GM23338 (cell line): Measurements from ENCODE around the gene GRIA1. TPM values are rescaled to one million over a fixed set of nuclear protein-coding genes. Genes with fewer than 3 reads are reported as not detected.

Source experiments
- ATAC-seq: fragments of 200-7000 bp; cut with Tn5 transposase; 3 replicates; pipeline ENCODE4 v1.9.1; 2020
- DNase-seq: peaks from one replicate; pipeline ENCODE4 v3.0.0-alpha.2; 2015; ENCODE audit warnings: low spot score
- H2AFZ ChIP-seq: fragments of 200-600 bp; sonication (generic); 2 replicates; pipeline ENCODE4 v1.8.0; 2016; ENCODE audit warnings: antibody characterized with exemption, mild to moderate bottlenecking, moderate library complexity
- H3F3A ChIP-seq: fragments of 200-600 bp; sonication (generic); replicated peaks from 2 replicates; pipeline ENCODE4 v1.8.0; 2017; ENCODE audit warnings: antibody characterized with exemption, mixed run types, low read depth
- H3K27ac ChIP-seq: fragments of 200-600 bp; sonication (generic); 2 replicates; pipeline ENCODE4 v1.6.1; 2016; ENCODE audit warnings: low read depth
- H3K27me3 ChIP-seq: fragments of 200-600 bp; sonication (generic); 2 replicates; pipeline ENCODE4 v1.8.0; 2016; ENCODE audit warnings: mild to moderate bottlenecking, mixed run types, moderate library complexity; ENCODE audit not compliant: insufficient read depth
- H3K36me3 ChIP-seq: fragments of 200-600 bp; sonication (generic); 2 replicates; pipeline ENCODE4 v1.8.0; 2016; ENCODE audit warnings: mild to moderate bottlenecking; ENCODE audit not compliant: insufficient read depth
- H3K4me1 ChIP-seq: fragments of 200-600 bp; sonication (generic); 2 replicates; pipeline ENCODE4 v1.8.0; 2016; ENCODE audit warnings: mild to moderate bottlenecking, moderate library complexity; ENCODE audit not compliant: insufficient read depth
- H3K4me2 ChIP-seq: fragments of 200-600 bp; sonication (generic); 2 replicates; pipeline ENCODE4 v1.7.1; 2017; ENCODE audit warnings: mixed run types
- H3K4me3 ChIP-seq: fragments of 200-600 bp; sonication (generic); 2 replicates; pipeline ENCODE4 v1.6.1; 2016; ENCODE audit warnings: mixed run types
- H3K79me2 ChIP-seq: fragments of 200-600 bp; sonication (generic); replicated peaks from 2 replicates; pipeline ENCODE4 v1.8.0; 2017; ENCODE audit warnings: mild to moderate bottlenecking; ENCODE audit not compliant: insufficient read depth
- H3K9me2 ChIP-seq: fragments of 200-600 bp; sonication (generic); 2 replicates; pipeline ENCODE4 v1.8.0; 2017; ENCODE audit not compliant: insufficient read depth
- H4K20me1 ChIP-seq: fragments of 200-600 bp; sonication (generic); replicated peaks from 2 replicates; pipeline ENCODE4 v1.8.0; 2017; ENCODE audit warnings: mild to moderate bottlenecking; ENCODE audit not compliant: insufficient read depth
- H3K27ac Mint-ChIP-seq: 2 replicates; pipeline ENCODE4 v1.8.0; 2020; ENCODE audit warnings: inconsistent platforms, mild to moderate bottlenecking, moderate library complexity, mixed read lengths
- H3K27me3 Mint-ChIP-seq: 3 replicates; pipeline ENCODE4 v1.8.0; 2022; ENCODE audit warnings: low read depth, mild to moderate bottlenecking, moderate library complexity, mixed read lengths, inconsistent platforms; ENCODE audit not compliant: insufficient read depth, poor library complexity
- H3K36me3 Mint-ChIP-seq: 3 replicates; pipeline ENCODE4 v1.8.0; 2021; ENCODE audit warnings: low read depth, mild to moderate bottlenecking, inconsistent platforms, moderate library complexity, mixed read lengths
- H3K4me1 Mint-ChIP-seq: 3 replicates; pipeline ENCODE4 v1.8.0; 2020; ENCODE audit warnings: mild to moderate bottlenecking, inconsistent platforms, mixed read lengths
- H3K4me3 Mint-ChIP-seq: 3 replicates; pipeline ENCODE4 v1.8.0; 2021; ENCODE audit warnings: moderate library complexity, mild to moderate bottlenecking, inconsistent platforms, mixed read lengths
- H3K9me3 Mint-ChIP-seq: 3 replicates; pipeline ENCODE4 v1.8.0; 2020; ENCODE audit warnings: moderate library complexity, mild to moderate bottlenecking, inconsistent platforms, mixed read lengths
- CREB1 ChIP-seq: fragments of 250-450 bp; sonication (Bioruptor Pico); IDR thresholded peaks from 2 replicates; pipeline ENCODE4 v1.5.0; 2020; ENCODE audit warnings: low read depth, mild to moderate bottlenecking, moderate library complexity
- ETS1 ChIP-seq: IDR thresholded peaks from 2 replicates; pipeline ENCODE4 v1.6.1; 2016; ENCODE audit warnings: antibody characterized with exemption
- EZH2phosphoT487 ChIP-seq: fragments of 200-600 bp; sonication (generic); IDR thresholded peaks from one replicate; pipeline ENCODE4 v1.8.1; 2018; ENCODE audit warnings: antibody characterized with exemption; ENCODE audit not compliant: unreplicated experiment
- NANOG ChIP-seq: IDR thresholded peaks from 2 replicates; pipeline ENCODE4 v1.6.1; 2016; ENCODE audit warnings: antibody characterized with exemption, borderline replicate concordance
- STAT1 ChIP-seq: IDR thresholded peaks from one replicate; pipeline ENCODE4 v1.6.1; 2016; ENCODE audit warnings: antibody characterized with exemption; ENCODE audit not compliant: unreplicated experiment
- ZNF462 ChIP-seq: fragments of 250-450 bp; sonication (Bioruptor Pico); IDR thresholded peaks from 2 replicates; pipeline ENCODE4 v1.5.0; 2020; ENCODE audit warnings: mild to moderate bottlenecking, moderate library complexity
- polyA plus RNA-seq: library from polyadenylated mRNA; unstranded; fragments of >200 nt; fragmentation: Nextera tagmentation; extraction: Ambion mirVana; gene quantifications from 2 replicates; pipeline ENCODE4 v1.2.1, GENCODE V29; 2016
- total RNA-seq: library from RNA; depleted of rRNA; stranded (reverse); fragments of >200 nt; shearing (Covaris generic); gene quantifications from 2 replicates; pipeline ENCODE4 v1.2.3, GENCODE V29; 2014

GRIA1 gene
- total and polyA plus RNA-seq, 2 experiments from 2014 or later: 1.0 to 1.7 TPM

GRCh38 chr5:153458268-153458667, 32.2 kb upstream of the GRIA1 start (continued):
- no peak for TF ChIP-seq ZNF462
- no peak for TF ChIP-seq STAT1
- TF ChIP-seq EZH2phosphoT487: no peak
- TF ChIP-seq NANOG: no peak

GRCh38 chr5:153459051-153459743, 31.3 kb upstream of the GRIA1 start:
- H3K27ac ChIP-seq: no peak overlapping the region
- Mint-ChIP-seq H3K36me3 (peaks cover 2% of the 10 kb centered on the region; the same call in 1 of the 3 replicates), H3K9me3 (no peaks in the 10 kb centered on the region; the same call in 2 of the 3 replicates), H3K4me1 (peaks cover 11% of the 10 kb centered on the region), H3K27me3 (peaks cover 3% of the 10 kb centered on the region), H3K4me3 (no peak overlapping the region), H3K27ac (0 out of 2 replicates have a peak overlapping the region, but pooled peaks have one; percentile 38)
- no peaks in the 10 kb centered on the region for H3K79me2 ChIP-seq
- no peaks in the 10 kb centered on the region for H3K27me3 ChIP-seq
- ATAC-seq (no peak), DNase-seq (no peak)
- H3F3A ChIP-seq: no peaks in the 10 kb centered on the region
- peaks cover 22% of the 10 kb centered on the region; the same call in 1 of the 2 replicates for H3K9me2 ChIP-seq
- peaks cover 6% of the 10 kb centered on the region; the same call in 1 of the 2 replicates for H3K4me1 ChIP-seq
- H3K4me3 ChIP-seq: no peak overlapping the region
- no peaks in the 10 kb centered on the region for H4K20me1 ChIP-seq
- H2AFZ ChIP-seq: no peak overlapping the region
- H3K36me3 ChIP-seq: no peaks in the 10 kb centered on the region
- no peak overlapping the region for H3K4me2 ChIP-seq
- TF ChIP-seq ZNF462 (no peak), CREB1 (CRISPR knock-in tag) (no peak), ETS1 (no peak)
